Measurements from ENCODE around the gene KLF7. TPM values are rescaled to one million over a fixed set of nuclear protein-coding genes. Genes with fewer than 3 reads are reported as not detected.

KLF7 gene
- total and polyA plus RNA-seq, 9 of the 15 experiments (the other 6 are each of a cell fraction or from before 2014, with no cell fraction given), result 0.04 to 0.54 (median 0.07) TPM

- ATAC-seq (no peak), FAIRE-seq (no peak), DNase-seq (ENCODE audit: extremely low read depth in 1 of 4, low spot score in 3 of 4) (no peak)
- CTCF ChIA-PET (ENCODE audit: low intra/inter-chr PET ratio), result no interaction called here
- Histone ChIP-seq H3K79me2 (ENCODE audit: control insufficient read depth, insufficient read depth, low read length) (no peaks in the 10 kb centered on the region), H4K20me1 (replicated peaks; ENCODE audit: control insufficient read depth, insufficient read depth, low read length) (no peaks in the 10 kb centered on the region), H2AFZ (ENCODE audit: low read depth, low read length) (no peak overlapping the region), H3K4me3 (no peak overlapping the region), H3K4me1 (replicated peaks in 1 of 2; ENCODE audit: control insufficient read depth in 2 of 2, insufficient read depth in 2 of 2, low read length in 2 of 2) (no peaks in the 10 kb centered on the region), H3K4me2 (ENCODE audit: insufficient read depth, low read length) (no peak overlapping the region), H3K9ac (ENCODE audit: insufficient read depth in 1 of 2, low read depth in 2 of 2, low read length in 2 of 2) (no peak overlapping the region), H3K27me3 (ENCODE audit: control insufficient read depth in 2 of 2, insufficient read depth in 2 of 2, low read length in 2 of 2) (no peaks in the 10 kb centered on the region; a peak in 1 of 5 replicates), H3K9me3 (replicated peaks; ENCODE audit: control insufficient read depth, insufficient read depth, low read depth, low read length) (no peaks in the 10 kb centered on the region), H3K36me3 (ENCODE audit: control insufficient read depth, insufficient read depth, low read length) (no peaks in the 10 kb centered on the region), H3K9me1 (ENCODE audit: control insufficient read depth, insufficient read depth, low read length) (no peaks in the 10 kb centered on the region), H3K27ac (ENCODE audit: extremely low read depth, low read depth, low read length) (no peak overlapping the region)
- 4% methylated on average over 3 of the region's 3 CpGs for WGBS (ENCODE audit: insufficient coverage, low coverage, missing lambda C conversion rate)
- intact Hi-C loops (cut with micrococcal nuclease), result no loop called here
- no TSS peak for BruUV-seq (replicated peaks)
- in situ Hi-C loops (cut with MboI), result no loop called here
- TF ChIP-seq, protein P1, sequence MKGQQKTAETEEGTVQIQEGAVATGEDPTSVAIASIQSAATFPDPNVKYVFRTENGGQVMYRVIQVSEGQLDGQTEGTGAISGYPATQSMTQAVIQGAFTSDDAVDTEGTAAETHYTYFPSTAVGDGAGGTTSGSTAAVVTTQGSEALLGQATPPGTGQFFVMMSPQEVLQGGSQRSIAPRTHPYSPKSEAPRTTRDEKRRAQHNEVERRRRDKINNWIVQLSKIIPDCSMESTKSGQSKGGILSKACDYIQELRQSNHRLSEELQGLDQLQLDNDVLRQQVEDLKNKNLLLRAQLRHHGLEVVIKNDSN (CRISPR knock-in tag; IDR thresholded peaks at IDR 0.05), result no peak
- TF ChIP-seq ETV1 (tag; conservative IDR thresholded peaks at IDR 0.05; ENCODE audit: low read depth), result no peak
- POLR2A ChIA-PET, result no interaction called here
Observed at GRCh38 chr2:207051385-207051965, 114.3 kb downstream of the KLF7 start.

DNA sequence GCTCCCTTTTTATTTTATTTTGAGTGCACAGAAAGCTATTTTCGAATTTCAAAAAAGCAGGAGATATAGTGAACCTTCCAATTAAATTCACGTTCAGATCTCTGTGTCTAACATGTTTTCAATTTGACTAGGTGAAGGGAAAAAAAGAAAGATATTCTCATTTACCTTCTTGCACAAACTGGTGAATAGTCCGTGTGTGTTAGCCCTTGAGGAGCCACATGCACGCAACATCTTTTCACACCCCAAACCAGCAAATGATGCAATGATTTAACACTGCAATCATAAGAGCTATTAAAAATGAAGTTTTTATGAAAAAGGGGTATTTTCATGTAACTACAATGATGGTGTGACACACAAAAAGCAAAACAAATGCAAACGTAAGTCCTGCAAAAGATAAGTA, 116.6 kb downstream of the KLF7 start:
- intact Hi-C loops (cut with micrococcal nuclease), result loop anchor here (10.0 kb wide), 1 partner anchor 426 kb away; no protein-coding TSS in a partner anchor
- Histone ChIP-seq H3K36me3 (ENCODE audit: control insufficient read depth, insufficient read depth, low read length) (no peaks in the 10 kb centered on the region), H3K27ac (ENCODE audit: extremely low read depth, low read depth, low read length) (no peak overlapping the region), H3K9ac (ENCODE audit: insufficient read depth in 1 of 2, low read depth in 2 of 2, low read length in 2 of 2) (no peak overlapping the region), H3K4me1 (replicated peaks in 1 of 2; ENCODE audit: control insufficient read depth in 2 of 2, insufficient read depth in 2 of 2, low read length in 2 of 2) (no peaks in the 10 kb centered on the region), H3K9me1 (ENCODE audit: control insufficient read depth, insufficient read depth, low read length) (no peaks in the 10 kb centered on the region), H3K9me3 (replicated peaks; ENCODE audit: control insufficient read depth, insufficient read depth, low read depth, low read length) (no peaks in the 10 kb centered on the region), H2AFZ (ENCODE audit: low read depth, low read length) (no peak overlapping the region), H3K4me2 (ENCODE audit: insufficient read depth, low read length) (no peak overlapping the region), H4K20me1 (replicated peaks; ENCODE audit: control insufficient read depth, insufficient read depth, low read length) (no peaks in the 10 kb centered on the region), H3K4me3 (no peak overlapping the region), H3K79me2 (ENCODE audit: control insufficient read depth, insufficient read depth, low read length) (no peaks in the 10 kb centered on the region), H3K27me3 (ENCODE audit: control insufficient read depth in 2 of 2, insufficient read depth in 2 of 2, low read length in 2 of 2) (no peaks in the 10 kb centered on the region; a peak in 1 of 5 replicates)
- in situ Hi-C loops (cut with MboI), result no loop called here
- no peak for DNase-seq (ENCODE audit: extremely low read depth in 1 of 4, low spot score in 3 of 4)
- ChIA-PET CTCF (ENCODE audit: low intra/inter-chr PET ratio) (no interaction called here), POLR2A (no interaction called here)
- TF ChIP-seq COPS2 (conservative IDR thresholded peaks at IDR 0.05), result no peak
- no peak for TF ChIP-seq ZNF140 (CRISPR knock-in tag; IDR thresholded peaks at IDR 0.05)
- no peak for TF ChIP-seq MCM3 (IDR thresholded peaks at IDR 0.05)
- TF ChIP-seq ZNF133 (CRISPR knock-in tag; IDR thresholded peaks at IDR 0.05), result no peak
- TF ChIP-seq HNRNPLL (IDR thresholded peaks at IDR 0.05; ENCODE audit: low read depth, low read length, poor library complexity, severe bottlenecking), result no peak
- no peak for TF ChIP-seq CCNT2 (IDR thresholded peaks at IDR 0.05; ENCODE audit: borderline replicate concordance, extremely low read depth, insufficient read length, low read depth, low read length)
- TF ChIP-seq GMEB1 (CRISPR knock-in tag; IDR thresholded peaks at IDR 0.05), result no peak
- TF ChIP-seq RBM34 (IDR thresholded peaks at IDR 0.05; ENCODE audit: borderline replicate concordance, insufficient read depth, low read length), result no peak
- no peak for TF ChIP-seq ZSCAN29 (IDR thresholded peaks at IDR 0.05)
- TF ChIP-seq U2AF1 (optimal IDR thresholded peaks at IDR 0.05; ENCODE audit: low read depth, low read length), result no peak
- no peak for TF ChIP-seq CTBP1 (IDR thresholded peaks at IDR 0.05; ENCODE audit: borderline replicate concordance)
- no peak for TF ChIP-seq ZNF76 (CRISPR knock-in tag; IDR thresholded peaks at IDR 0.05; ENCODE audit: borderline replicate concordance)
- TF ChIP-seq STAT5B (CRISPR knock-in tag; IDR thresholded peaks at IDR 0.05), result no peak
- TF ChIP-seq ZNF253 (CRISPR knock-in tag; conservative IDR thresholded peaks at IDR 0.05), result no peak
- no peak for FAIRE-seq
- no TSS peak for BruUV-seq (replicated peaks)
- no peak for ATAC-seq
- 4% methylated on average over 5 of the region's 5 CpGs for WGBS (ENCODE audit: insufficient coverage, low coverage, missing lambda C conversion rate)
